ENCODE measurements around the gene DIP2B.

DNA sequence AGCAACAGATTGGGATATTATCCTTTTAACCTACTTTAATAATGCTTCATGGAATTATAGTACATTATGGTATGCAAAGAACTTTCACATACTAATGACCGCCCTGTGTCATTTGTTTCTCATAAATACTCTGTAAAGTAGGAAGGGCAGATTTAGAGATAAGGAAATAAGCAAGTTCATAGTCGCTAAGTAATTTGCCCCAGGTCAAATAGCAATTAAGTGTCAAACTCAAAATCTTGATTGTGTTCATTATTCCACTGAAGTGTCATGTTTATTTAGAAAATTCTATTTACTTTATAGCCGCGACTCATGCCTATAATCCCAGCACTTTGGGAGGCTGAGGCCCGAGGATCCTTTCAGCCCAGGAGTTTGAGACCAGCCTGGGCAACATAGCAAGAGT, 160.4 kb downstream of the DIP2B start:
- no peak for TF ChIP-seq YY1 (IDR thresholded peaks at IDR 0.05; ENCODE audit: low read depth)
- TF ChIP-seq, protein P1, sequence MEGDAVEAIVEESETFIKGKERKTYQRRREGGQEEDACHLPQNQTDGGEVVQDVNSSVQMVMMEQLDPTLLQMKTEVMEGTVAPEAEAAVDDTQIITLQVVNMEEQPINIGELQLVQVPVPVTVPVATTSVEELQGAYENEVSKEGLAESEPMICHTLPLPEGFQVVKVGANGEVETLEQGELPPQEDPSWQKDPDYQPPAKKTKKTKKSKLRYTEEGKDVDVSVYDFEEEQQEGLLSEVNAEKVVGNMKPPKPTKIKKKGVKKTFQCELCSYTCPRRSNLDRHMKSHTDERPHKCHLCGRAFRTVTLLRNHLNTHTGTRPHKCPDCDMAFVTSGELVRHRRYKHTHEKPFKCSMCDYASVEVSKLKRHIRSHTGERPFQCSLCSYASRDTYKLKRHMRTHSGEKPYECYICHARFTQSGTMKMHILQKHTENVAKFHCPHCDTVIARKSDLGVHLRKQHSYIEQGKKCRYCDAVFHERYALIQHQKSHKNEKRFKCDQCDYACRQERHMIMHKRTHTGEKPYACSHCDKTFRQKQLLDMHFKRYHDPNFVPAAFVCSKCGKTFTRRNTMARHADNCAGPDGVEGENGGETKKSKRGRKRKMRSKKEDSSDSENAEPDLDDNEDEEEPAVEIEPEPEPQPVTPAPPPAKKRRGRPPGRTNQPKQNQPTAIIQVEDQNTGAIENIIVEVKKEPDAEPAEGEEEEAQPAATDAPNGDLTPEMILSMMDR (IDR thresholded peaks at IDR 0.05): no peak
- TF ChIP-seq RAD21 (IDR thresholded peaks at IDR 0.05; ENCODE audit: low read length): no peak
- TF ChIP-seq POLR2AphosphoS5 (IDR thresholded peaks at IDR 0.05; ENCODE audit: low read depth, low read length): no peak
- no peak for TF ChIP-seq NRF1 (IDR thresholded peaks at IDR 0.05; ENCODE audit: low read depth, low read length)
- no peak for TF ChIP-seq SMC3 (IDR thresholded peaks at IDR 0.05; ENCODE audit: low read depth, low read length)
- no peak for TF ChIP-seq TEAD4 (IDR thresholded peaks at IDR 0.05; ENCODE audit: borderline replicate concordance, insufficient read depth)
